HL-60 (cell line): Measurements from ENCODE around the gene CARD14.
A peak's percentile ranks its signal among the peaks of the same experiment; 100 is the strongest.

ENCODE experiments used
- DNase-seq, 2 experiments: peaks; one replicate each; pipeline ENCODE4 v3.0.0-alpha.2; 2010 to 2020; ENCODE audit warnings: low read depth in 1 of 2, low spot score in 1 of 2
- H3K27ac ChIP-seq: fragments of 250-450 bp; sonication (Bioruptor Pico); replicated peaks from 2 replicates; pipeline ENCODE4 v1.5.1; 2020; ENCODE audit warnings: mild to moderate bottlenecking, moderate library complexity
- H3K27me3 ChIP-seq: fragments of 250-450 bp; sonication (Bioruptor Pico); 2 replicates; pipeline ENCODE4 v1.5.1; 2021; ENCODE audit warnings: mild to moderate bottlenecking, moderate library complexity; ENCODE audit not compliant: insufficient read depth, poor library complexity, severe bottlenecking
- H3K4me3 ChIP-seq: replicated peaks from 2 replicates; pipeline ENCODE4 v1.5.1; 2011; ENCODE audit warnings: mild to moderate bottlenecking, control low read depth, low read length; ENCODE audit not compliant: insufficient read depth
- GABPA ChIP-seq: IDR thresholded peaks from 2 replicates; pipeline ENCODE4 v1.6.1; 2012; ENCODE audit warnings: low read depth
- POLR2AphosphoS5 ChIP-seq: IDR thresholded peaks from 2 replicates; pipeline ENCODE4 v1.6.1; 2012; ENCODE audit warnings: low read depth
- SPI1 ChIP-seq: IDR thresholded peaks from 2 replicates; pipeline ENCODE4 v1.6.1; 2012; ENCODE audit warnings: low read depth, mild to moderate bottlenecking, borderline replicate concordance
- TF ChIP-seq, protein P1 (sequence below): IDR thresholded peaks from one replicate; pipeline ENCODE4 v1.5.1; 2011; ENCODE audit warnings: low read length, control low read depth, inconsistent platforms; ENCODE audit not compliant: insufficient read depth
- TF ChIP-seq, protein P2 (sequence below): IDR thresholded peaks from 2 replicates; pipeline ENCODE4 v1.6.1; 2012; ENCODE audit warnings: low read depth; ENCODE audit not compliant: insufficient replicate concordance

CARD14 gene

DNA sequence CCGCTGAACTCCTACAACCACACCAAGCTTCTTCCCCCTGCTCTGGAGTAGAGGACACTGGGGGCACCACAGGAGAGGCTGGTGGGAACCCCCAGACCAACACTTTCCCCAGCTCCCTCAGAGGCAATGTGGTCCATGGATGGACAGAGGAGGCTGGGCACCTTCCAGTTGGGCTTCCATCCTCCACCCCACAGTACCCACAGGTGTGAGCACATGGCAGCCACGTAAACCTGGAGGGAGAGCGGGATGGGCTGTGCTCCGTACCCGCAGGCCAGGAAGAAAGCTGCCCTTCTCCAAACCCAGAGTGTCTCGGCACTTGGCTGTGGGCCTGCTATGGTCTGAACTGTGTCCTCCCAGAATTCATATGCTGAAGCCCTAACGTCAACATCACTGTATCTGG lies 48.6 kb downstream of the CARD14 start:
- TF ChIP-seq, protein P1, sequence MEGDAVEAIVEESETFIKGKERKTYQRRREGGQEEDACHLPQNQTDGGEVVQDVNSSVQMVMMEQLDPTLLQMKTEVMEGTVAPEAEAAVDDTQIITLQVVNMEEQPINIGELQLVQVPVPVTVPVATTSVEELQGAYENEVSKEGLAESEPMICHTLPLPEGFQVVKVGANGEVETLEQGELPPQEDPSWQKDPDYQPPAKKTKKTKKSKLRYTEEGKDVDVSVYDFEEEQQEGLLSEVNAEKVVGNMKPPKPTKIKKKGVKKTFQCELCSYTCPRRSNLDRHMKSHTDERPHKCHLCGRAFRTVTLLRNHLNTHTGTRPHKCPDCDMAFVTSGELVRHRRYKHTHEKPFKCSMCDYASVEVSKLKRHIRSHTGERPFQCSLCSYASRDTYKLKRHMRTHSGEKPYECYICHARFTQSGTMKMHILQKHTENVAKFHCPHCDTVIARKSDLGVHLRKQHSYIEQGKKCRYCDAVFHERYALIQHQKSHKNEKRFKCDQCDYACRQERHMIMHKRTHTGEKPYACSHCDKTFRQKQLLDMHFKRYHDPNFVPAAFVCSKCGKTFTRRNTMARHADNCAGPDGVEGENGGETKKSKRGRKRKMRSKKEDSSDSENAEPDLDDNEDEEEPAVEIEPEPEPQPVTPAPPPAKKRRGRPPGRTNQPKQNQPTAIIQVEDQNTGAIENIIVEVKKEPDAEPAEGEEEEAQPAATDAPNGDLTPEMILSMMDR: no peak
- TF ChIP-seq, protein P2, sequence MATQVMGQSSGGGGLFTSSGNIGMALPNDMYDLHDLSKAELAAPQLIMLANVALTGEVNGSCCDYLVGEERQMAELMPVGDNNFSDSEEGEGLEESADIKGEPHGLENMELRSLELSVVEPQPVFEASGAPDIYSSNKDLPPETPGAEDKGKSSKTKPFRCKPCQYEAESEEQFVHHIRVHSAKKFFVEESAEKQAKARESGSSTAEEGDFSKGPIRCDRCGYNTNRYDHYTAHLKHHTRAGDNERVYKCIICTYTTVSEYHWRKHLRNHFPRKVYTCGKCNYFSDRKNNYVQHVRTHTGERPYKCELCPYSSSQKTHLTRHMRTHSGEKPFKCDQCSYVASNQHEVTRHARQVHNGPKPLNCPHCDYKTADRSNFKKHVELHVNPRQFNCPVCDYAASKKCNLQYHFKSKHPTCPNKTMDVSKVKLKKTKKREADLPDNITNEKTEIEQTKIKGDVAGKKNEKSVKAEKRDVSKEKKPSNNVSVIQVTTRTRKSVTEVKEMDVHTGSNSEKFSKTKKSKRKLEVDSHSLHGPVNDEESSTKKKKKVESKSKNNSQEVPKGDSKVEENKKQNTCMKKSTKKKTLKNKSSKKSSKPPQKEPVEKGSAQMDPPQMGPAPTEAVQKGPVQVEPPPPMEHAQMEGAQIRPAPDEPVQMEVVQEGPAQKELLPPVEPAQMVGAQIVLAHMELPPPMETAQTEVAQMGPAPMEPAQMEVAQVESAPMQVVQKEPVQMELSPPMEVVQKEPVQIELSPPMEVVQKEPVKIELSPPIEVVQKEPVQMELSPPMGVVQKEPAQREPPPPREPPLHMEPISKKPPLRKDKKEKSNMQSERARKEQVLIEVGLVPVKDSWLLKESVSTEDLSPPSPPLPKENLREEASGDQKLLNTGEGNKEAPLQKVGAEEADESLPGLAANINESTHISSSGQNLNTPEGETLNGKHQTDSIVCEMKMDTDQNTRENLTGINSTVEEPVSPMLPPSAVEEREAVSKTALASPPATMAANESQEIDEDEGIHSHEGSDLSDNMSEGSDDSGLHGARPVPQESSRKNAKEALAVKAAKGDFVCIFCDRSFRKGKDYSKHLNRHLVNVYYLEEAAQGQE: no peak
- no peak for TF ChIP-seq POLR2AphosphoS5
- TF ChIP-seq GABPA: no peak
- no peak for TF ChIP-seq SPI1
- Histone ChIP-seq H3K4me3 (no peak overlapping the region), H3K27me3 (peaks cover 22% of the 10 kb centered on the region), H3K27ac (no peak overlapping the region)
- no peak for DNase-seq

DNA sequence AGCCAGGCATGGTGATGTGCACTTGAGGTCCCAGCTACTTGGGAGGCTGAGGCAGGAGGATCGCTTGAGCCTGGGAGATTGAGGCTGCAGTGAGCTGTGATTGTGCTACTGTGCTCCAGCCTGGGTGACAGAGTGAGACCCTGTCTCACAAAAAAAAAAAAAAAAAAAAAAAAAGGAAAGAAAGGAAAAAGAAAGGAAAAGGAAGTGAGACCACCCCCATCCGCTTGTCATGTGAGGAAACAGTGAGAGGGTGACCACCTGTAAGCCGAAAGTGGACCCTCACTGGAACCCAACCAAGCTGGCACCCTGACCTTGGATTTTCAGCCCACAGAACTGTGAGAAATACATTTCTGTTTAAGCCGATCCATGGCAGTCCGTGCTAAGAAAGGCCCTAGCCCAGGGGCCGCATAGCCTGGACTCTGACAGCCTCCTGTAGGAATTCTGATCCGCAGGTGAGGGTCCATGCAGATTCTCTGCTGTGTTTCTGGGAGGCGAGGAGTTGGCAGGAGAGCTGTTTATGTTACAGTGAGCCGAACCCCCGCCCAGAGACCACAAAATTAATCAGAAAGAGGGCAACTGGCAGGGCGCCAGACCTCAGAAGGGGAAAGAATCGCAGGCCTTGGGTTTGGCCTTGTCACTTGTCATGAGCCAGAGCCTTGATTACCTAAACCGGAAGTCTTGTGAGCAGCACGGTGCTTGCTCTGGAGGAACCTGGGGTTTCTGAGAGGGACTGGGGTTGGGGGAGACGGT lies 49.4 kb downstream of the CARD14 start:
- H3K4me3 ChIP-seq: no peak overlapping the region; the same call in 1 of the 2 replicates
- peaks cover 22% of the 10 kb centered on the region for H3K27me3 ChIP-seq
- peak overlapping the region; percentile 49 for H3K27ac ChIP-seq
- TF ChIP-seq, protein P1: no peak
- TF ChIP-seq, protein P2: no peak
- TF ChIP-seq SPI1 (peak; percentile 35; the same call in 1 of the 2 replicates), POLR2AphosphoS5 (peak; percentile 96), GABPA (peak; percentile 47; the same call in 1 of the 2 replicates)
- DNase-seq: peak; percentile 90 to 96

DNA sequence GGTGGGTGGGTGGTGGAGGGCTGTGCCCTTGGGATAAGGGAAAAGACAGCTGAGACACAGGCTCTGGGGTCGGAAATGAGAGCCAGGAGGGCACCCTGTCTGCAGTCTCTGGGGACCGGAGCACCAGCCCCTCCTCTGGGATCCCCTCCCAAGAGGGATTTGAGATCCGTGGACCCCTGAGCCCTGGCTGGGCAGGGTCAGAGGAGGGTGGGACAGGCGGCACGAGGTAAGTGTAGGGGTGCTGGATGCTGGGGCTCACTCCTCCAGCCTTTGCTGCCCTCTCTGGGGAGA lies 49.9 kb downstream of the CARD14 start:
- H3K27ac ChIP-seq: peak overlapping the region; percentile 49
- peaks cover 22% of the 10 kb centered on the region for H3K27me3 ChIP-seq
- peak overlapping the region; percentile 44 for H3K4me3 ChIP-seq
- no peak for DNase-seq
- TF ChIP-seq SPI1 (no peak), GABPA (no peak), POLR2AphosphoS5 (no peak)
- TF ChIP-seq, protein P2: no peak
- TF ChIP-seq, protein P1: no peak
